Adrenal gland (tissue), 5 donors: ENCODE results near the gene MYO1A.

Source experiments
- CTCF ChIP-seq, 6 experiments: fragments of 450-650 bp in 4 of 6; fragments of 200-600 bp in 2 of 6; sonication (generic) in 1 of 6; IDR thresholded peaks; 1 replicate in 5 of 6; 2 replicates in 1 of 6; pipeline versions ENCODE4 v1.5.1 to v1.8.0; 2016 to 2021; ENCODE audit warnings: antibody characterized with exemption in 6 of 6, mild to moderate bottlenecking in 2 of 6, moderate library complexity in 1 of 6
- POLR2A ChIP-seq, 2 donors: fragments of 450-650 bp; IDR thresholded peaks; one replicate each; pipeline ENCODE4 v1.6.1; 2017; ENCODE audit warnings: antibody characterized with exemption in 2 of 2, mild to moderate bottlenecking in 2 of 2, moderate library complexity in 1 of 2
- donor health status: DM: no; HTN: no; CAD: no.

- TF ChIP-seq CTCF (IDR thresholded peaks at IDR 0.05) (no peak), POLR2A (IDR thresholded peaks at IDR 0.05) (no peak)
These were observed 14.2 kb upstream of the MYO1A start for GRCh38 chr12:57063991-57064685.
